Stimulated activated CD8-positive, alpha-beta memory T cell treated with anti-CD3 and anti-CD28 coated beads, Interleukin-4, amount 100 ng/mL, for 1 hour (primary cell): Measurements from ENCODE around the gene JAGN1.
"Not testable (repeated sequence)": the region's sequence is repeated elsewhere in the genome, so short reads cannot be mapped to it uniquely, and the experiment has no call there.

ENCODE experiments used
- DNase-seq, 2 donors: peaks; one replicate each; pipeline ENCODE4 v3.0.0-alpha.2; 2020; ENCODE audit warnings: low read depth in 2 of 2, low spot score in 1 of 2

The JAGN1 gene

GRCh38 chr3:9866639-9867038 is 23.8 kb upstream of the JAGN1 start:
- no peak for DNase-seq

DNA sequence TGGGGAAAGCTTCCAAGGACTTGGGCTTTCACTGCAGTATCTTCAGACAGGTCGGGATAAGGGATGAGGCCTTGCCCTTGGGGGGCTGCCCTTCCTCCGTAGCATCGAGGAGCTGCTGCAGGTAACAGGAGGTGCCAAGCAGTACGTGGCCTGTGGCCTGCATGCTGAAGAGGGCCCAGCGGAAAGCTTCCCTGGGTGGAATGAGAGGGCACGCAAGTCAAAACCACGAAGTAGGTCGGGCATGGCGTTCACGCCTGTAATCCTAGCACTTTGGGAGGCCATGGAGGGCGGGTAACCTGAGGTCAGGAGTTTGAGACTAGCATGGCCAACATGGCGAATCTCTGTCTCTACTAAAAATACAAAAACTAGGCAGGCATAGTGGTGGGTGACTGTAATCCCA is 23.3 kb upstream of the JAGN1 start:
- DNase-seq, result no peak

GRCh38 chr3:9869955-9870354 is 20.5 kb upstream of the JAGN1 start:
- DNase-seq, result no peak

- DNase-seq, result no peak
Observed at GRCh38 chr3:9870978-9871377, 19.4 kb upstream of the JAGN1 start.

GRCh38 chr3:9872067-9872466 is 18.3 kb upstream of the JAGN1 start:
- not testable (repeated sequence) for DNase-seq

- no peak for DNase-seq
Observed at GRCh38 chr3:9875448-9875847, 15.0 kb upstream of the JAGN1 start.

DNA sequence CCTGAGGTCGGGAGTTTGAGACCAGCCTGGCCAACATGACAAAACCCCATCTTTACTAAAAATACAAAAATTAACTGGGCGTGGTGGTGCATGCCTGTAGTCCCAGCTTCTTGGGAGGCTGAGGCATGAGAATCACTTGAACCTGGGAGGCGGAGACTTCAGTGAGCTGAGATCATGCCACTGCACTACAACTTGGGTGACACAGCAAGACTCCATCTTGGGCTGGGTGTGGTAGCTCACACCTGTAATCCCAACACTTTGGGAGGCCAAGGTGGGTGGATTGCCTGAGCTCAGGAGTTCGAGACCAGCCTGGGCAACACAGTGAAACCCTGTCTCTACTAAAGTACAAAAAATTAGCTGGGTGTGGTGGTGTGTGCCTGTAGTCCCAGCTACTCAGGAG is 14.2 kb upstream of the JAGN1 start:
- DNase-seq, result not testable (repeated sequence)

- no peak for DNase-seq
Observed at GRCh38 chr3:9876991-9877390, 13.4 kb upstream of the JAGN1 start.

DNA sequence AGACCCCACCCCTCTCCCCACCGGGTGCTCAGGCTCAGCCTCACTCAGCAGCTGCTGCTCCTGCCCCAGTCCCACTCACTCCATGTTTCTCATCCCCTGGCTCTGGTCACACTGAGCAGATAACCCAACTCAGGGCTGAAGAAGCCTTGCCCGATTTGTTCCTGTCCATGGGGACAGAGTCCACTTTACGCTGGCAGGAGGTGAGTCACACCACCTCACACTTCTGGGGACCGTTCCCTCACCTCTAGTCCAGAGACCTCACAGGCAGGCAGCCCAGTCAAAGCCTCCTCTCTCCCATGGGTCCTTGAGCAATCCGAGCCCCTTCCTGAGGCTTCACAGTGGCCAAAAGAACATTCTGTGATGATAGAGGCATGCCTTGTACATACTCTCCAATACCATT is 11.7 kb upstream of the JAGN1 start:
- no peak for DNase-seq

DNA sequence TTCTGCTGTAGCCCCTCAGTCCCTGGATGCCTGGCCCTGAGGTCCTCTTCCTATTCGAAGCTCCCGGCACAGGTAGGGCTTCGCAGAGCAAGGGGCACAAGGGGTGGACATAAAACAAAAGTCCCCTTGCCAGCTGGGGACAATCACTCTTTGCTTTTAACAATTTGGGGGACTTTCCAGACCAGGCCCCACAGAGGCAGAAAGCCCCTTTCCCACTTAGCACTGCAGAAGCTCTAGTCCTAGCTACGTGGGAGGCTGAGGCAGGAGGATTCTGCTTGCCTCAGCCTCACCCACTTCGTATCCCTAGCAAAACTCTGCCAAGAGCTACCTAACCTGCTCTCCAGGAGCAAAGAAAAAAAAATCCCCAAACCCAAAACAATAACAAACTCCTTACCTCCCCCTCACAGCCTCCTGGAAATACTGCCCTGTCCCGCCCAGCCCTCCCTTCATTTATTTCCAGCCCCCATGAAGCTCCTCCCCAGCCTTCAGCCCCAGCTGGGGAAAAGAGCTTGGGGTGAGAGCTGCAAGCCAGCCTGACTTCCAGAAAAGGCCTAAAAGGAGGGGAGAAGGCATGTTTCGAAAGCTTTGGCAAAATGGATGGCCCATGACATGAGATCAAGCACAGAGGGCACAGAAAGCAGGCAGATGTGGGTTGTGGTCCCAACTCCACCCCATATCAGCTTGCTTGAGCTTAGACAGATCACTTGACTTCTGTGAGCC is 10.4 kb upstream of the JAGN1 start, which contains the start of gene CIDEC:
CIDEC (minus strand) TSS at position 424 of the 720 bp plus-strand sequence. CDS start 1,767 bp downstream, outside the sequence.
- DNase-seq, result no peak

DNA sequence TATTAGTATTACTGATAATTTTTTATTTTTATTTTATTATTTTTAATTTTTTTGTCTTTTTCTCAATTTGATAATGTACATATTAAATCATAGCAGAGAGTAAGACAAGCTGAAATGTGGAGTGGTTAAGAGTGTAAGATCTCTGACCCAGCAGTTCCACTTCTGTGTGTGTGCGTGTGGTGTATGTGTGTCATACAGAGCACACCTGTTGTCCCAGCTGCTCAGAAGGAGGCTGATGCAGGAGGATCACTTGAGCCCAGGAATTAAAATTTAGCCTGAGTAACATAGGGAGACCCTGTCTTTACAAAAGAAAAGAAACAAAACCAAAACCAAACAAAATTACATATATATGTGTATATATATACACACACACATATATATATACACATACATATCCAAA is 9.0 kb upstream of the JAGN1 start:
- DNase-seq, result no peak

- DNase-seq, result no peak
Observed at GRCh38 chr3:9883706-9884554, 6.5 kb upstream of the JAGN1 start.

DNA sequence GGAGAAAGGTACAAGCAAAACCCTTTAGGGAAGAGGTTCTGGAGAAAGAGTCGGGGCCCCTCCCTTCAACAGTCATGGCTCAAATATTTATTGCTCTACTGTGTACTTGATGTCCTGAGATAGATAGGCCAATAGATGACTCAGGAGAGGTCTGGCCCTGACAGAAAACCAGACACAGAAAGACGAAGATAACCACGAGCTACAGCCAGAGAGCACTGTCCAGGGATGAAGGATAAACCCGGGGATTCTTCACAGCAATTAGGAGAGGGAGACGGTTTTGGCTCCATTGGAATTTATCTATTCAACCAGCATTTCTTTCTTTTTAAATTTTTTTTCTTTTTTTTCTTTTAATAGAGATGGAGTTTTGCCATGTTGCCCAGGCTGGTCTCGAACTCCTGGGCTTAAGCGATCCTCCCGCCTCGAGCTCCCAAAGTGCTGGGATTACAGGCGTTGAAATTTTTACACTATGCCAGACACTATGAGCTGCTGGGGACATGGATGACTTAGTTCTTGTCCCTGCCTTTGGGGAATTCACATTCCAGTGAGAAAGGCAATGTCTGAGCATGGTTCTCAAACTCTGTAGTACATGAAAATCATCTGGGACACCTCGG is 5.8 kb upstream of the JAGN1 start:
- no peak for DNase-seq

GRCh38 chr3:9886328-9886727 is 4.1 kb upstream of the JAGN1 start:
- no peak for DNase-seq

- no peak for DNase-seq
Observed at GRCh38 chr3:9887480-9887879, 2.9 kb upstream of the JAGN1 start.

- DNase-seq, result no peak
Observed at GRCh38 chr3:9888540-9888939, 1.9 kb upstream of the JAGN1 start.

DNA sequence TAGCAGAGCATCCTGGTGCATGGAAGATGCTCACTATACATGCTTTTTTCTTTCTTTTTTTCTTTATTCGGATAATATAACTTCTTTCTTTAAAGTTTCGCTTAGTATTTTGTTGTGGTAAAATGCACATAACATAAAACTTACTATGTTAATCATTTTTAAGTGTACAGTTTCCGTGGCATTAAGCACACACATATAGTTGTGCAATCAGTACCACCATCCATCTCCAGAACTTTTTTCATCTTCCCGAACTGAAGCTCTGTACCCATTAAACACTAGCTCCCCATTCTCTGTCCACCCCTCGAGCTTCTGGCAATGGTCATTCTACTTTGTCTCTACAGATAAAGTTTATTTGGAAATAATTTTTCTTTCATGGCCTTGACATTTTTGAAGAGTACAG is 1.0 kb upstream of the JAGN1 start:
- no peak for DNase-seq

DNA sequence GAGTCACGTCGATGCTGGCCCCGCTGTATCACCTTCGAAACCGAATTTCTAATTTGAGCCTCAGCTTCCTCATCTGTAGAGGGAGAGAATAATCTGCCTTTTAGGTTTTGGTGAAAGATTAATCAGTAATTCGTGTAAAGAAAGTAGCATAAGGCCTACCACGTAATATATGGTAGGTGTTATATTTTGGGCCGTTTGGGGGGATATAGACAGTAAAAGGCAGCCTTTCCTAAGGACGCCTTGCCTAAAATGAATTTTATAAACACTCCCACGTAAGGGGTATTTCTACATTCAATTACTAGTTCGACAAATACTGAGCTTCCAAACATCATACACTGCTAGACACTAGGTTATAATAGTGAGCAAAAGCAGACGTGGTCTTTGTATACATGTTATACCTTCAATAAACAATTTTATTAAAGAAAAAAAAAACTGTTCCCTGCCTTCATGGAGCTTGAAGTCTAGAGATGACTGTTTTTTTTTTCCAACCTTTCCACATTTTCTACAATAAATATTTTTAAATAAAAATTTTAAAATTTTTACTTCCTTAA is 737 bp downstream of the JAGN1 start:
- DNase-seq, result no peak

DNA sequence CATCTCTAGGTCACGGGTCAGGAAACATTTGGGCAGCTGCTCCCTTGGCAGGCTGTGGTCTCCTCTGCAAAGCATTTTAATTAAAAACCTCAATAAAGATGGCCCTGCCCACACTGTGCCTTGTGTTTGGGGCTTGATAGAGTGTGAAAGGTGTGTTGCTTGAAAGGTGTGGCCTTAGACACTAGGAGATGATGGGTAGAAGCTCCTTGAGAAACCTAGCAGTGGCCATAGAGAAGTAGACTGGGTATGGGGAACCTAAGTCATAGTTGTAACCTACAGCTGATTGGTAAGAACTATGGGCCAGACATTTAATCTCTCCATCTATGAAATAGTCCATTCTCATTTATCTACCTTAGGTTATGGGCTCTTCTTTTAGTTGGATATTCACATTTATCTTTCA is 3.3 kb downstream of the JAGN1 start:
- DNase-seq, result no peak

DNA sequence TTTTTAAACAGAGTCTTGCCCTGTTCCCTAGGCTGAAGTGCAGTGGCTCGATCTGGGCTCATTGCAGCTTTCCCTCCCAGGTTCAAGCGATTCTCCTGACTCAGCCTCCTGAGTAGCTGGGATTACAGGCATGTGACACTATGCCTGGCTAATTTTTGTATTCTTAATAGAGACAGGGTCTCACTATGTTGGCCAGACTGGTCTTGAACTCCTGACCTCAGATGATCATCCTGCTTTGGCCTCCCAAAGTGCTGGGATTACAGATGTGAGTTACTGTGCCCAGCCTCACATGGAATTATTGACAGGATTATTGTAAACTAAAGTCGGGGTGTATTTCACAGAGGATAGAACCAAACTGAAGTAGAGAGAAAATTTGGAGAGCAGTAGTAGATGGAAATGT is 5.3 kb downstream of the JAGN1 start:
- not testable (repeated sequence) for DNase-seq

- DNase-seq, result not testable (repeated sequence)
Observed at GRCh38 chr3:9896755-9897407, 6.5 kb downstream of the JAGN1 start.
